ENCODE data around the gene SLC9A8. TPM values are rescaled to one million over a fixed set of nuclear protein-coding genes. Genes with fewer than 3 reads are reported as not detected.
A peak's percentile ranks its signal among the peaks of the same experiment; 100 is the strongest.
"Not testable (repeated sequence)": the region's sequence is repeated elsewhere in the genome, so short reads cannot be mapped to it uniquely, and the experiment has no call there.

The SLC9A8 gene
- total and polyA plus RNA-seq, 12 donors, result 3.3 to 8.7 (median 6.9) TPM

DNA sequence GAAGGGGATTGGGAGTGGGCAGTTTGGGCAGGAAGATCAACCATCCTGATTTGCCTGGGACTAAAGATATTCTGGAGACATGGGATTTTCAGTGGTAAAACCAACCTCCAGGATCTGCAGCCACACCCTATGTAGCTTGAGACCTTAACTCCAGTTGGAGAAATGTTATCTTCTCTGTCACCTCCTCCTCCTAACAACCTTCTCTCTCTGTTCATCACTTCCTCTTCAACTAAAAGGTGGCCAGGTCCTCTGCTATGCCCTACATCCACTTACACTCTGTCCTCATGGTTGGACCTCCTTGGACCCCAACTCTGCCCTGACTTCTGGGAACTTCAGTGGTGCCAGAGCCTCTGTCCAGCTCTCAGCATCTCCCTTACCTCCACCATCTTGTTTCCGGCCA is 42.0 kb upstream of the SLC9A8 start:
- 98 to 100% methylated on average over 1 of the region's 1 CpG for whole genome bisulfite sequencing, 2 donors
- ATAC-seq (no peak), DNase-seq (no peak)
- intact Hi-C loops (cut with DNase I), result loop anchor here in 1 of 10 donors (2.0 kb wide), 1 partner anchor 40 kb away; no protein-coding TSS in a partner anchor
- H3K9me3 ChIP-seq, result no peaks in the 10 kb centered on the region
- no peak overlapping the region for H3K4me3 ChIP-seq
- H3K36me3 ChIP-seq, result no peaks in the 10 kb centered on the region
- peaks cover 6 to 91% (median 50%) of the 10 kb centered on the region in 9 donors for H3K4me1 ChIP-seq
- TF ChIP-seq, protein P1, sequence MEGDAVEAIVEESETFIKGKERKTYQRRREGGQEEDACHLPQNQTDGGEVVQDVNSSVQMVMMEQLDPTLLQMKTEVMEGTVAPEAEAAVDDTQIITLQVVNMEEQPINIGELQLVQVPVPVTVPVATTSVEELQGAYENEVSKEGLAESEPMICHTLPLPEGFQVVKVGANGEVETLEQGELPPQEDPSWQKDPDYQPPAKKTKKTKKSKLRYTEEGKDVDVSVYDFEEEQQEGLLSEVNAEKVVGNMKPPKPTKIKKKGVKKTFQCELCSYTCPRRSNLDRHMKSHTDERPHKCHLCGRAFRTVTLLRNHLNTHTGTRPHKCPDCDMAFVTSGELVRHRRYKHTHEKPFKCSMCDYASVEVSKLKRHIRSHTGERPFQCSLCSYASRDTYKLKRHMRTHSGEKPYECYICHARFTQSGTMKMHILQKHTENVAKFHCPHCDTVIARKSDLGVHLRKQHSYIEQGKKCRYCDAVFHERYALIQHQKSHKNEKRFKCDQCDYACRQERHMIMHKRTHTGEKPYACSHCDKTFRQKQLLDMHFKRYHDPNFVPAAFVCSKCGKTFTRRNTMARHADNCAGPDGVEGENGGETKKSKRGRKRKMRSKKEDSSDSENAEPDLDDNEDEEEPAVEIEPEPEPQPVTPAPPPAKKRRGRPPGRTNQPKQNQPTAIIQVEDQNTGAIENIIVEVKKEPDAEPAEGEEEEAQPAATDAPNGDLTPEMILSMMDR (IDR thresholded peaks at IDR 0.05), result no peak
- peak overlapping the region in 2 of 10 donors; percentile 79 to 86 for H3K27ac ChIP-seq
- H3K27me3 ChIP-seq, result no peaks in the 10 kb centered on the region

DNA sequence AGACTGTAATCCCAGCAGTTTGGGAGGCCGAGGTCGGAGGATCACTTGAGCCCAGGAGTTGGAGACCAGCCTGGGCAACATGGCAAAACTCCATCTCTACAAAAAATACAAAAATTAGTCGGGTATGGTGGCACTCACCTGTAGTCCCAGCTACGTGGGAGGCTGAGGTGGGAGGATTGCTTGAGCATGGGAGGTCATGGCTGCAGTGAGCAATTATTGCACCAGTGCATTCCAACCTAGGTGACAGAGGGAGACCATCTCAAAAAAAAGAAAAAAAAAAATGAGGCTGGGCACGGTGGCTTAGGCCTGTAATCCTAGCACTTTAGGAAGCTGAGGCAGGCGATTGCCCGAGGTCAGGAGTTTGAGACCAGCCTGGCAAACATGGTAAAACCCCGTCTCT is 38.4 kb upstream of the SLC9A8 start:
- H3K27ac ChIP-seq; H3K36me3 ChIP-seq; H3K9me3 ChIP-seq; DNase-seq; intact Hi-C loops (cut with DNase I); ATAC-seq; H3K27me3 ChIP-seq; H3K4me3 ChIP-seq: not testable (repeated sequence)
- H3K4me1 ChIP-seq, result peaks cover 11 to 78% (median 32%) of the 10 kb centered on the region in 9 donors
- WGBS, 2 donors, result 95 to 96% methylated on average over 8 of the region's 8 CpGs

DNA sequence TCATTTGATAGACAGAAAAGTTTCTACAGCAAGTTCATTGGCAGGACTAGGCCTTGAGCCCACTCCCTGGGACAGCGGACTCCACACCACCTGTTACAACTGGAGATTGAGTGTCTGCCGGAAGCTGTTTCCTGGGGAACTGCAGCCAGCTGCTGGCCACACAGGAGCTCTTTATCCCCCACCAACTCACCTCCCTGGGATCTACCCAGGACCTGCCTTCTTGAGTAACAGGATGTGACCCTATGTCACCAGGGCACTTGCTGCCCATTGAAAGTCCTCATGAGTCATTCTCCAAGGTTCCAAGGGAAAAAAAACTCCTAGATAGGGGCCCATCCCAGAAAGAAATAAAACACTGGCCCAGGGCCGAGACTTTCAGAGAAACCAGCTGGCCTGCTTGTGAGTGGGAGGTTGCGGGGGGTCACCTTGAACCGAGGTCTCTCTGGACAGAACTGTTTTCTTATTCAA is 37.4 kb upstream of the SLC9A8 start:
- 37 to 65% methylated on average over 5 of the region's 5 CpGs for WGBS, 2 donors
- peaks cover 11 to 67% (median 28%) of the 10 kb centered on the region in 9 donors for H3K4me1 ChIP-seq
- peak; percentile 21 to 48 for DNase-seq
- H3K27ac ChIP-seq, result peak overlapping the region in 8 of 10 donors; percentile 14 to 84 (median 58)
- H3K27me3 ChIP-seq, result no peaks in the 10 kb centered on the region
- ATAC-seq, result peak; percentile 46 to 86 (median 72)
- TF ChIP-seq, protein P1 (IDR thresholded peaks at IDR 0.05), result no peak
- H3K36me3 ChIP-seq, result no peaks in the 10 kb centered on the region
- intact Hi-C loops (cut with DNase I), result loop anchor here in 1 of 10 donors (1.0 kb wide), 1 partner anchor 37 kb away; the partner anchor contains the start of gene SLC9A8
- no peaks in the 10 kb centered on the region for H3K9me3 ChIP-seq
- H3K4me3 ChIP-seq, result no peak overlapping the region

DNA sequence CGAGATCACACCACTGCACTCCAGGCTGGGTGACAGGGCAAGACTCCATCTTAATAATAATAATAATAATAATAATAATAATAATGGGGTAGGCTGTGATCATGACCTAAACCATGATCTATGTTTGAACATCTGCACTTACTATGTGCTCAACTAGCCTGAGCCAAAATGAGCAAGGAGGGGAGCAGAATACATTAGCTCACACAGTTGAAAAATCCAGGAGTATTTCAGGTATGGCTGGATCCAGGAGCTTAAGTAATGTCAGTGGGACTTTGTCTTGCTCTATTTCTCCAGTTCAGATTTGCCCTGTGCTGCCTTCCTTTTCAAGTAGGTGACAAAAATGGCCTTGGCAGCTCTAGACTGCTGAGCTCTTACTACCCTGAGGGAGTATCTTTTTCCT is 32.7 kb upstream of the SLC9A8 start:
- intact Hi-C loops (cut with DNase I), result no loop called here
- TF ChIP-seq, protein P1 (IDR thresholded peaks at IDR 0.05), result no peak
- 100% methylated on average over 1 of the region's 1 CpG for WGBS, 2 donors

DNA sequence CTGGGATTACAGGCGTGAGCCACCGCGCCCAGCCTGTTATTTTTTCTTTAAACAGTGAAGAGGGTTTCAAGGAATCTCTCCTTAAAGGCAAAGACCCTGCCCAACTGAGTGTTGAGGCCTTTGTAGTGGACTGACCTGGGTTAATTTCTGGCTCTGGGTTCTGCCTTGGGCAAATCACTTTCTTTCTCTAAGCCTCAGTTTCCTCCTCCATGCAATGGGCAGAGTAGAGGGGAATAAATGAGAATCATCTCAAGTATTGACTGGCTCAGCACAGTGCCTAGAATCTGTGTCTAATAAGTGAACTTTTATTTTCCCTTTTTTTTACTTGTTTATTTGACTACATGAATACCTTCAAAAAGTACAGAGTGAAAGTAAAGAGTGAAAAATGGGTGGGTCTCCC is 31.0 kb upstream of the SLC9A8 start:
- Histone ChIP-seq H3K36me3 (no peaks in the 10 kb centered on the region), H3K27ac (no peak overlapping the region), H3K4me3 (no peak overlapping the region), H3K4me1 (peaks cover 0 to 31% (median 1%) of the 10 kb centered on the region in 9 donors), H3K9me3 (no peaks in the 10 kb centered on the region), H3K27me3 (no peaks in the 10 kb centered on the region)
- intact Hi-C loops (cut with DNase I), result no loop called here
- DNase-seq (no peak), ATAC-seq (no peak)
- TF ChIP-seq, protein P1 (IDR thresholded peaks at IDR 0.05), result no peak
- 86 to 90% methylated on average over 3 of the region's 3 CpGs for WGBS, 2 donors

More for the DNA sequence above, 32.7 kb upstream of the SLC9A8 start:
- ATAC-seq (no peak), DNase-seq (no peak)
- Histone ChIP-seq H3K4me3 (no peak overlapping the region), H3K9me3 (no peaks in the 10 kb centered on the region), H3K27ac (no peak overlapping the region), H3K36me3 (no peaks in the 10 kb centered on the region), H3K27me3 (no peaks in the 10 kb centered on the region), H3K4me1 (peaks cover 11 to 33% (median 16%) of the 10 kb centered on the region in 9 donors)

DNA sequence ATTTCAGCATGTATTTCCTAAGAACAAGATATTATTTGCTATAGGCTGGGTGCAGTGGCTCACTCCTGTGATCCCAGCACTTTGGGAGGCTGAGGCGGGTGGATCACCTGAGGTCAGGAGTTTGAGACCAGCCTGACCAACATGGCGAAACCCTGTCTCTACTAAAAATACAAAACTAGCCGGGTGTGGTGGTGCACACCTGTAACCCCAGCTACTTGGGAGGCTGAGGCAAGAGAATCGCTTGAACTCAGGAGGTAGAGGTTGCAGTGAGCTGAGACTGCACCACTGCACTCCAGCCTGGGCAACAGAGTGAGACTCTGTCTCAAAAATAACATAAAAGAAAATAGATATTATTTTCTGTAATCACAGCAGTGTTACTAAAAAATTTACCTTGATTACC is 30.2 kb upstream of the SLC9A8 start:
- H3K9me3 ChIP-seq; DNase-seq; ATAC-seq; H3K27ac ChIP-seq; H3K4me3 ChIP-seq; H3K36me3 ChIP-seq; intact Hi-C loops (cut with DNase I); H3K27me3 ChIP-seq: not testable (repeated sequence)
- peaks cover 0 to 30% (median 0%) of the 10 kb centered on the region in 9 donors for H3K4me1 ChIP-seq
- WGBS, 2 donors, result 96 to 97% methylated on average over 4 of the region's 4 CpGs

DNA sequence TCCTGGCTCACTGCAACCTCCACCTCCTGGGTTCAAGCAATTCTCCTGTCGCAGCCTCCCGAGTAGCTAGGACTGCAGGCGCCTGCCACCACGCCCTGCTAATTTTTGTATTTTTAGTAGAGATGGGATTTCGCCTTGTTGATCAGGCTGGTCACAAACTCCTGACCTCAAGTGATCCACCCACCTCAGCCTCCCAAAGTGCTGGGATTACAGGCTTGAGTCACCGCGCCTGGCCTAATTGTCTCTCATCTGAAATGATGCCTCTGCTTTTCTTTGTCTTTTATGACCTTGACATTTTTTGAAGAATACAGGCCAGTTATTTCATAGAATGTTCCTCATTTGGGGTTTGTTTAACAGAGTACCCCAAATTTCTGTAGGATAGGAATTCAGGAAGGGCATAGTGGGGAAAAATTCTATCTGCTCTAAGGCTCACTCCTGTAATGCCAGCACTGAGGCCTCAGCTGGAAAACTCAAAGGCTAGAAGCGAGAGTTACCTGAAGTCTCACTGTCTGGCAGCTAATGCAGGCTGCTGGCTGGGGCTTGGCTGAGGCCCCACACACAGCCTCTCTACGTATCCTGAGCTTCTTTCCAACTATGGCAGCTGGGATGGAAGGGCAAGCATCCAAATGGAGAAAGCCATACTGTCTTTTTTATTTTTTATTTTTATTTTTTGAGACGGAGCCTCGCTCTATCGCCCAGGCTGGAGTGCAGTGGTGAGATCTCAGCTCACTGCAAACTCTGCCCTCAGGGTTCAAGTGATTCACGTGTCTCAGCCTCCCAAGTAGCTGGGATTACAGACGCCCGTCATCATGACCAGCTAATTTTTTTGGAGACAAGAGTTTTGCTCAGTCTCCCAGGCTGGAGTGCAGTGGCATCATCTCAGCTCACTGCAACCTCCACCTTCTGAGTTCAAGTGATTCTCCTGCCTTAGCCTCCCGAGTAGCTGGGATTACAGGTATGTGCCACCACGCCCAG is 29.3 kb upstream of the SLC9A8 start:
- H3K36me3 ChIP-seq; ATAC-seq; intact Hi-C loops (cut with DNase I); H3K9me3 ChIP-seq; H3K4me3 ChIP-seq; H3K27me3 ChIP-seq; H3K27ac ChIP-seq; DNase-seq: not testable (repeated sequence)
- WGBS, 2 donors, result 84 to 88% methylated on average over 17 of the region's 17 CpGs
- H3K4me1 ChIP-seq, result peaks cover 0 to 32% (median 0%) of the 10 kb centered on the region in 9 donors

Measured in heart right ventricle (tissue), 16 donors.